Upper lobe of left lung (tissue), 4 donors: ENCODE measurements around the gene TRIM66.

Experiments
- EP300 ChIP-seq, 4 donors: sonication (generic); formaldehyde crosslinking; IDR thresholded peaks; one replicate each; pipeline ENCODE4 v1.5.1; 2017; ENCODE audit warnings: antibody characterized with exemption in 4 of 4, control low read depth in 2 of 4
- POLR2A ChIP-seq, 4 donors: fragments of 450-650 bp; IDR thresholded peaks; one replicate each; pipeline ENCODE4 v1.5.1; 2016 to 2017; ENCODE audit warnings: antibody characterized with exemption in 4 of 4, mild to moderate bottlenecking in 2 of 4
- POLR2AphosphoS5 ChIP-seq, 2 donors: sonication (generic); formaldehyde crosslinking; IDR thresholded peaks; one replicate each; pipeline ENCODE4 v1.5.1; 2017; ENCODE audit warnings: antibody characterized with exemption in 2 of 2
- TF ChIP-seq, protein P1 (sequence below), 6 experiments: fragments of 450-650 bp in 4 of 6; fragments of 200-600 bp in 2 of 6; sonication (generic) in 2 of 6; IDR thresholded peaks; one replicate each; pipeline ENCODE4 v1.5.1; 2016 to 2019; ENCODE audit warnings: antibody characterized with exemption in 6 of 6

GRCh38 chr11:8672346-8672745 is 10.1 kb downstream of the TRIM66 start:
- TF ChIP-seq, protein P1, sequence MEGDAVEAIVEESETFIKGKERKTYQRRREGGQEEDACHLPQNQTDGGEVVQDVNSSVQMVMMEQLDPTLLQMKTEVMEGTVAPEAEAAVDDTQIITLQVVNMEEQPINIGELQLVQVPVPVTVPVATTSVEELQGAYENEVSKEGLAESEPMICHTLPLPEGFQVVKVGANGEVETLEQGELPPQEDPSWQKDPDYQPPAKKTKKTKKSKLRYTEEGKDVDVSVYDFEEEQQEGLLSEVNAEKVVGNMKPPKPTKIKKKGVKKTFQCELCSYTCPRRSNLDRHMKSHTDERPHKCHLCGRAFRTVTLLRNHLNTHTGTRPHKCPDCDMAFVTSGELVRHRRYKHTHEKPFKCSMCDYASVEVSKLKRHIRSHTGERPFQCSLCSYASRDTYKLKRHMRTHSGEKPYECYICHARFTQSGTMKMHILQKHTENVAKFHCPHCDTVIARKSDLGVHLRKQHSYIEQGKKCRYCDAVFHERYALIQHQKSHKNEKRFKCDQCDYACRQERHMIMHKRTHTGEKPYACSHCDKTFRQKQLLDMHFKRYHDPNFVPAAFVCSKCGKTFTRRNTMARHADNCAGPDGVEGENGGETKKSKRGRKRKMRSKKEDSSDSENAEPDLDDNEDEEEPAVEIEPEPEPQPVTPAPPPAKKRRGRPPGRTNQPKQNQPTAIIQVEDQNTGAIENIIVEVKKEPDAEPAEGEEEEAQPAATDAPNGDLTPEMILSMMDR (IDR thresholded peaks at IDR 0.05), result no peak
- TF ChIP-seq POLR2A (IDR thresholded peaks at IDR 0.05) (no peak), POLR2AphosphoS5 (IDR thresholded peaks at IDR 0.05) (no peak), EP300 (IDR thresholded peaks at IDR 0.05) (no peak)
